Cerebellar cortex (tissue), 1 donor: Measurements from ENCODE around the gene MAP3K6.

Experiments used
- DNase-seq: peaks from one replicate; pipeline ENCODE4 v3.0.0-alpha.2; 2015; ENCODE audit warnings: low spot score

MAP3K6 gene

DNA sequence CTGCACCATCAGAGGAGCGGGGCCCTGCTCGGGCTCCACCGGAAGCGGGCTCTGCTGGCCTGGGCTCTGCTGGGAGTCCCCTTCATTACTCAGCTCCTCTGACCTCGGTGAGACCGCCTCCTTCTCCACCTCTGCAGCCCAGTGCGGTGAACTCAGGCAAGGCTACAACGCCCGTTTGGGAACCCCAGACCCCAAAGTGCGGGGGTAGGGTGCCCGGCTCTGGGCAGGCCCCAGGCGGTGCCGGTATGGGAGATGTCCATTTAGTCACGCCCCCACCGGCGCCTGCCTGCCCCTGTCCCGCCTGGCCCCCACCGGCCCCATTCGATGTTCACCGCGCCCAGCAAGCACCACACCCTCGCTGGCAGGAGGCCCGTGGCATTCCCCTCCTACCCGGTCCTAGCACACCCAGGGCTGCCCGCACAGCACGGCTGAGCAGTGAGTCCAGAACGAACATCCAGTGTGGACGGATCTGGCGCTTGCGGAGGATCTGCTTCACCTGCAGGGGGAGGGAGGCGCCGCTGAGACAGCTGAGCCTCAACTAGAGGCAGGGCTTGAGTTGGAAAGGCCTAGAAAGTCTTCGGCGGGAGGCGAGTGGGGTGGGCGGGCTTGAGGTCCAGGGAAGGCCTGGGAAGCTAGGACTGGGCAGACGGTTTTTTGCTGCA, 10.0 kb downstream of the MAP3K6 start:
- DNase-seq = no peak

DNA sequence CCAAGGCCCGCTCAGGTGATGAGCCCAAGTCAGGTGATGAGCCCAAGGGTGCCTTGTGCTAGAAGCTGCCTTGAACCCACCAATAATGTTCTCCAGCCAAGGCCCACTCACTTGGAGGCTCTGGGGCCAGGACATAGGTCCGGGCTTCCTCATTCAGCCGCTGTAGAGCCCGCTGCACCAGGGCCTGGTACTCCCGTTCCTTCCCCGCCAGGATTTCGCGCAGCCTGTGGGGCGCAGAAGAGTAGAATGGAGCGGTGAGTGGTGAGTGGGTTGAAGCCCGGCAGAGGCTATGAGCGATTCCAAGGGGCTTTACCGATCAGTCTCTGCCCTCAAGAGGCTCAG, 10.5 kb downstream of the MAP3K6 start:
- DNase-seq = no peak

DNA sequence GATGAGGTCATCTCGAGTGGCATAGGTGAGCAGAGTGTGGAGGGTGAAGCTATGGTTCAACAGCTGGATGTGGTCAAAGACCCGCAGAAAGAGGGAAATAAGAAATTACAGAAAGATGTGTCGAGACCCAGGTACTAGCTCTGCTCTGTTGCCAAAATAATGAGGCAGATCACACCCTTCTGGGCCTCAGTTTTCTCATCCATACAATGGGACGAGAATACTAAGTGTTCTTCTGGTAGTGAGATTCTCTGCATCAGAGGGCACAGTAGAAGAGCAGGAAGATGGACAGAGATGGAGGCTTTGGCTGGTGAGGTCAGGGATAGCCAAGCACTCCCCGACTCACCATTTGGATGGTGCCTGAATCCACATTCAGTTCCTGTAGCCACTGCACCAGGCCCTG, 11.1 kb downstream of the MAP3K6 start:
- no peak for DNase-seq

DNA sequence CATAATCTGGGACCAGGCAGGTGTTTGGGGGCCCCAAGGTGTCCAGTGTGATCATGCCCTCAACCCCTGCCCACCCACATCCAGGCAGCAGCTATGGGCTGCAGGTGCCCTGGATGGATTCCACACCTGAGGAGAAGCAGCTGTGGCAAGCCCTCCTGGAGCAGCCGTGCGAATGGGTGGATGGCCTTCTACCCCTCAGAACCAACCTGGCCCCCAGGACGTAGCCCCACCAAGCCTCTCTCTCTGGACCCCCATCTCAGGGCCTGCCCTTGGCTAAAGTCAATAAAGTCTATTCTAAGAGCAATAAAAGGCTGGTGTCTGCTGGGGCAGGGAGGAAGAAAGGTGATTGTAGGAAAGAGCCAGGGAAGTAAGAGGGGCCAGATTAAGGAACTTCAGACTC, 13.1 kb downstream of the MAP3K6 start:
- DNase-seq = no peak

DNA sequence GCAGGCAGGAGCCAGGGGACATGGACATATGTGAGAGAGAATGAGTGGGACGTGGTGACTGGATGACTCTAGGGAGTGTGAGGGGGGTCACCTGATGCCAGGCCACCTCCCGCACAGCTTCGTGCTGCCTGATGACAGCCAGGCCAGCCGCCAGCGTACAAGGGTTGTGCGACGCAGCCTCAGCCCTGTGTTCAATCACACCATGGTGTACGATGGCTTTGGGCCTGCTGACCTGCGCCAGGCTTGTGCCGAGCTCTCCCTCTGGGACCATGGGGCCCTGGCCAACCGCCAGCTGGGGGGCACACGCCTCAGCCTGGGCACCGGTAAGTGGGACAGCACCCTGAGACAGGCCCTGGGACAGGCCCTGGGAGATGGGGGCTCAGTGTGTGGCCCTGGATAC, 13.6 kb downstream of the MAP3K6 start:
- DNase-seq = no peak

DNA sequence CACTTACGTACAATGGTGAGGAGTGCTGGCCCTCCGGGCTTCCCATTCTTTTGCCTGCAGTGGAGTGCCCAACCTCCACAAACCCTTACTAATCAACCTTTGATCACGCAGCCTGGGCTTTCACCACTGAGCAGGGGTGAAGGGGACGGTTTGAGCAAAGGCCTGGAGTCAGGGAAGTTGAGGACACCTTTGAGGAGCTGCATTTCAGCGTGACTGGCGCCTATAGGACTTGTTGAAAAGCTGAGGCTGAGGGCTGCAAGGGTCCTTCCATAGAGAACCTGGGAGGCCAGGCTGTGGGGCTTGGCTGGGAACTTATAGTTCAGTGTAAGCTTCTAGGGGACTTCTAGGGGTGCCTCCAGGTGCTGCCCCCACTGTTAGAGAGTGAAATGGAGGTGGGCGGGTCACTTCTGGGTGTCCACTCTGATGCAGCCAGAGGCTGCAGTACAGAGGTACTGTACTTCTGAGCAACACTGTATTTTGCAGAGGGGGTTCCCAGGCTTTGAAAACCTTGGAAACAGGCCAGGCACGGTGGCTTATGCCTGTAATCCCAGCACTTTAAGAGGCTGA, 15.1 kb downstream of the MAP3K6 start:
- DNase-seq = no peak

DNA sequence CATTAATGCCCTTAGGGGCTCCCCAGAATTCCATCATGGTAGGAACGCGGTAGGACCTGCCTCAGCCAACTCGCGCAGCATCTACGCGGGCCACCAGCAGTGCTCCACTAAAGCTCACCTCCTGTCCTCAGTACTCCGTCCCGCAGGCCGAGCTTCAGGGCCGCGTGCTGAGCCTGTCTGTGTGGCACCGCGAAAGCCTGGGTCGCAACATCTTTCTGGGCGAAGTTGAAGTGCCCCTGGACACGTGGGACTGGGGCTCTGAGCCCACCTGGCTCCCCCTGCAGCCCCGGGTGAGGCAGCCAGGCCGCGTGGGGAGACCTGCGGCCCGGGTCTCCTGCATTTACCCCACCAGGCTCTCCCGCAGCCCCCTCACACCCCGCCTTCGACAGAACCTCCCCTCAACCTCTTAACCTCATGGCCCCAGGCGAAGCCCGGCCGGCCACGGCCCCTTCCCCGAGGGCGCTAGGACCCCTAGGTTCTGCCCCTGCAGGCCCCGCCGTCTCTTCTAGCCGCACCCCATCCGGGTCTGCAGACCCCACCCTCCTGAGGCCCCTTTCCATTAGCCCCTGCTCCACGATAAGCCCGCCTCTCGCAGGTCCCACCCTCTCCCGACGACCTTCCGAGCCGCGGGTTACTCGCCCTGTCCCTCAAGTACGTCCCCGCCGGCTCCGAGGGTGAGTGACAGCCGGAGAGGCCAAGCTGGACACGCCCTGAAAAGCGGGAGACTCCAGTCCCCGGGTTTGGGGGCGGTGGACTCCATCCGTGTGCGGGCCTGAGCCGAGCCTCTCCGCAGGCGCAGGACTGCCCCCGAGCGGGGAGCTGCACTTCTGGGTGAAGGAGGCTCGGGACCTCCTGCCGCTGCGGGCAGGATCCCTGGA, 15.9 kb downstream of the MAP3K6 start:
- peak; percentile 85 for DNase-seq

DNA sequence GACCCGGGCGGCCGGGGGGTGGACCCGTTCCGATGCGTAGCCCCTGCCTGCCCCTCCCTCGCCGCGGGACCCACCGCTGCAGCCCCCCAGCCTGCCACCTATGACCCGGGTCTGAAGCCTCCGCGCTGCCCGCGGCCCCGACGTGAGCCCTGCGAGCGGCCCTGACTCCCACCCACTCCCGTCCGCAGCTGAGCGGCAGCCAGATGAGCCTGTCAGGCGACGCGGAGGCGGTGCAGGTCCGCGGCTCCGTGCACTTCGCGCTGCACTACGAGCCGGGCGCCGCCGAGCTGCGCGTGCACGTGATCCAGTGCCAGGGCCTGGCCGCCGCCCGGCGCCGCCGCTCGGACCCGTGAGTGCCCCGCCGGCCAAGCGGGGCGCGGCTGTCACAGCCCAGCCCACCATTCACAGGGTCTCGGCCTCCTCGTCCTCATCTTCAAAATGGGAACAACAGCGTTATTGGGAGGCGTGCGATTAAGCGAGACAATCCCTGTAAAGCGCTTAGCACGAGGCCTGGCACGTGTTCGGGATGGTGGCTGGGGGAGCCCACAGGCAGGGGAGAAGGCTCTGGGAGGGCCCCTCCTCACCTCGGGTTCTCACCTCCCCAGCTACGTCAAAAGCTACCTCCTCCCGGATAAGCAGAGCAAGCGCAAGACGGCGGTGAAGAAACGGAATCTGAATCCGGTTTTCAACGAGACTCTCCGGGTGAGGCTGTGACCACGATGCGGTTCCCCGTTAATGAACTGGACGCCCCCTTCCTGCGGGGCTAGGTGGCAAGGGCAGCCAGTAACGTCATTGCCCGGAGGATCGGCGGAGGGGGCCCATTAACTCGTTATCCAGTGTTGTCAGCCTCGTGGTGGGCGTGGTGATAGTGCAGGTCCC, 16.7 kb downstream of the MAP3K6 start:
- DNase-seq = peak; percentile 68

DNA sequence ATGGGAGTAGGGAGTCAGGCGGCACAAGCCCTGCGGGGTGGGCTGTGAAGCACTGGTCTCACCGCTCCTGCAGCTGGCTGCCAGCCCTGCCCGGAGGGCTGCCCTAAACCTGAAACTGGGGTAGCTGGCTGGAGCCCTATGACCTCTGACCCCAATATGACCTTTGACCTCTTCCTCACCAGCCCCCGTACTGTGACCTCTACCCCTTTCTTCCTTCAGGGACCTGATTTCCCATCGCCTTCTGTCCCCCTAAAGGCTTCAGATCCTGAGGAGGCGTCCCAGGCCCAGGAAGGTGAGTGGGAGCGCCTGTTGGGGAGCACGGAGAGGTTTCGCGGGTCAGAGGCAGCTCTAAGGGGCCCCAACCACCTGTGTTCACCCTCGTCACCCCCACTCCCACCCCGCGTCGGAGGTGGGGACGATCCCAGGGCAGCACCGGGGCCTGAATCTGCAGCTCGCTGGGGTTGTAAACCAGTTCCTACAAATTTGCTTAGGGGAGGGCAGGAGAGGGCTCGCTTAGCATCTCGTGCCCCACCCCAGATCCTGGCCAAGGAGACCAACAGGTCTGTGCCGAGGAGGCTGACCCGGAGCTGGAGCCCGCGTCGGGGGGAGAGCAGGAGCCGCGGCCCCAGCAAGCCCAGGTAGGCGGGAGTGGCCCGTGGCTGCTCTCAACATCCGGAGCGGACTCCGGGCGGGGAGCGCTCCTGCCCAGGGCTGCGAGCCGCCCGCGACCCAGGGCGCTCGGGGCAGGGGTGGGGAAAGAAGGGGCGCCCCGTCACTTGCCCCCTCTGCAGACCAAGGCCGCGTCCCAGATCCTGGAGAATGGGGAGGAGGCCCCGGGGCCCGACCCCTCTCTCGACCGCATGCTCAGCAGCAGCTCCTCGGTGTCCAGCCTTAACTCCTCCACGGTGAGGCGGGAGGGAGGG, 17.6 kb downstream of the MAP3K6 start:
- peak; percentile 78 for DNase-seq

DNA sequence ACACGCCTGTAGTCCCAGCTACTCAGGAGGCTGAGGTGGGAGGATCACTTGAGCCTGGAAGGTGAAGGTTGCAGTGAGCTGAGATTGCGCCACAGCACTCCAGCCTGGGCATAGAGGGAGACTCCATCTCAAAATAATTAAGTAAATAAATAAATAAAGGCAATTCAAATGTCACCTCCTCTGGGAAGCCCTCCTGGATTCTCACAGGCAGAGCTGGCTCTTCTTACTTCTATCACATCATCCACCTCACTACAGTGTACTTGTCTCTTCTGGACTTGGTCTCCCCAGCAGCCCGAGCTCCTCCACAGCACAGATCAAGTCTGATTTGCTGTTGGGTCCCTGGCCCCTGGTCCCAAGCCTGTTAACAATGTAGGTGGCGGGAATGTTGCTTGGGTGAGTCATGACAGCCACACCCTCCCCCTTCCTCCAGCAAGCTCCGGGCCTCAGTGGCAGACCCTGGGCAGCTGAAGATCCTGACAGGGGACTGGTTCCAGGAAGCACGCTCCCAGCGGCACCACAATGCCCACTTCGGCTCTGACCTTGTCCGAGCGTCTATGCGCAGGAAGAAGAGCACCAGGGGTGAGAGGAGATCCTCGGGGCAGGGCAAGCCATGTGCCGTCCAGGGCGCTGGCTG, 19.7 kb downstream of the MAP3K6 start:
- DNase-seq = no peak

DNA sequence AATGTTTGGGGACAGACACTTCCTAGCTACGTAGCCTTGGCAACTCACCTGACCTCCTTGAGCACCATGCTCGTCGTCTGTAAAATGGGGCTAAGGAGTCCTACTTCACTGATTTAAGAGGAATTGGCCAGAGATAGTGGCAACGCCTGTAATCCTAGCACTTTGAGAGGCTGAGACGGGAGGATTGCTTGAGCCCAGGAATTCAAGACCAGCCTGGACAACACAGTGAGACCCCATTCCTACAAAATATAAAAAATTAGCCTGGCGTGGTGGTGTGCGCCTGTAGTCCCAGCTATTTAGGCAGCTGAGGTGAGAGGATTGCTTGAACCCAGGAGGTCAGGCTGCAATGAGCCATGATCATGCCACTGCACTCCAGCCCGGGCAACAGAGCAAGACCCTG, 20.4 kb downstream of the MAP3K6 start:
- no peak for DNase-seq

DNA sequence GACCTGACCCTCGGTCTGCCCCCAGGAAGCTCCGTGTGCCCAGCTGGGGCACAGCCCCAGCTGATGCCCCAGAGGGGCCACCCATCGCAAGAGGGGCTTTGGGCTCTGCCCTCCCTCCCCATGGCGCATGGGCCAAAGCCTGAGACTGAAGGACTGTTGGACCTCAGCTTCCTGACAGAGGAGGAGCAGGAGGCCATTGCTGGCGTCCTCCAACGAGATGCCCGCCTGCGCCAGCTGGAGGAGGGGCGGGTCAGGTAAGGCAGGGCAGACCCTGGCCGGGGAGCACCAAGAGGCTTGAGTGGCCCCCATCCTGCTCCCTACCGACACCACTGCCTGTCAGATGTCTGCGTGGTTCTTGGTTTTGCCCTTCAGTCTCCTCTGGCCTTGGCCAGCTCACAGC, 21.5 kb downstream of the MAP3K6 start:
- DNase-seq = no peak

DNA sequence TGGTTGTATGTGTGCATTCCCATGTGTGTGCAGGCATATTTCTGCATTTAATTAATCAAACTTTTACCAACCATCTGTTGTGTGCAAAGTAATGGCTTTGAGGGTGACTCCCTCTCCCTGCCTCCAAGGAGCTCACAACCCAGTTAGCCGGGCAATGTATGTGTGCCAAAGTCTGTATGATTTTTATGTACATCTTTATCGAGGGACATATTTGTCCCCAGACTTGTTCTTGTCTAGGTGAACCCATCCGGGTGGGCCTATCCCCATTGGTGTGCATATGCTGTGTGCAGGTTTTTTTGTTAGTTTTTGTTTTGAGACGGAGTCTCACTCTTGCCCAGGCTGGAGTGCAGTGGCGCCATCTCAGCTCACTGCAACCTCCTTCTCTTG, 23.1 kb downstream of the MAP3K6 start:
- DNase-seq = peak; percentile 39

DNA sequence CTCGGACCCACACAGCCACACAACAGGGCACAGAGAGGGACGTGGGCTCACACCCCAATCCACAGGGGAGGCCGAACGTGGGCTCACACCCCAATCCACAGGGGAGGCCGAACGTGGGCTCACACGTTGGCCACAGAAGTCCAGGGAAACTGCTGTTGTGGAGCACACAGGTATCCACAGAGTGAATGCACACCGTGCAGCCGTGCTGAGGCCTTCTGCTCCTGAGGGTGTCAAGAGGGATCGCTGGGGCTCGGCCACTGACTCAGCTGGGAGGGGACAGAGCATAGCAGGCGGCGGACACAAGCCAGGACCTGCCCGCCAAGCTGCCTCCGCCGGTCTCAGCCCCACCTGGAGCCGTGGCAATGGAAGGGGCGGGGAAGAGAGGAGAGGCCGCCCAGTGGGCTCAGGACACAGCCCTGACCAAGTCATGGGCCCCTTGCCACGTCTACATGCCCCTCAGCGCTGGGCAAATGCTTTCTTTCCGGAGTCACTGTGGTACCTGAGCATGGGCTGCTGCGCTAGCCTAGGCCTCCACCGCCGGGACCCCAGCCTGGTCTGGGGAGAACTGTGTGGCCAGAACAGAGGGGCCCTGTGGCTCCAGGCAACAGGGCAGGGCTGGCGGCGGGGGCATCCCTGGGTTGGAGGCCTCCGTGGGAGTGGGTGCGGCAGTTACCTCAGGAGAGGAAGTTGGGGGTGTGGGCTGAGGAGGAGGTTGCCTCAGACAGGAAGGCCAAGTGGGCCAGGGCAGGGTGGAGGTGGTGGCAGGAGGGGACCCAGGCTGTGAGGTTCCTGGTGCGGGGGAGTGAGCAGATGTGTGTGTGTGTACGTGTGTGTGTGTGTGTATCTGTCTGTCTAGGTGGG, 23.8 kb downstream of the MAP3K6 start:
- DNase-seq = peak; percentile 75

DNA sequence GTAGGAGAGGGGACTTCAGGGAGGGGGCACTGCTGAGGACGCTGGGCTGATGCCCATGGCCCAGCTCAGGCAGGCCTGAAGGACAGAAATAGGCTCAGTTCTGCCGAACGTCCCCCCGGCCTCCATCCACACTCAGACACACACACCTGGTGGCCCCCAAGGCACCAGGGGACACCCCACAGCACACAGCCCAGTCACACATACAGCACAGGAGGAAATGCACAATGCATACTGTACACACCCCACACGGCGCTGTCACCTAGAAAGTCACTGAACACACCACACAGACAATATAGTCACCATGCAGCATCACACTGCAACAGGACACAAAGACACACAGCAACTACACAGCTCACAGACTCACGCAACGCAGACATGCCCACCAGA, 24.4 kb downstream of the MAP3K6 start:
- DNase-seq = peak; percentile 44

DNA sequence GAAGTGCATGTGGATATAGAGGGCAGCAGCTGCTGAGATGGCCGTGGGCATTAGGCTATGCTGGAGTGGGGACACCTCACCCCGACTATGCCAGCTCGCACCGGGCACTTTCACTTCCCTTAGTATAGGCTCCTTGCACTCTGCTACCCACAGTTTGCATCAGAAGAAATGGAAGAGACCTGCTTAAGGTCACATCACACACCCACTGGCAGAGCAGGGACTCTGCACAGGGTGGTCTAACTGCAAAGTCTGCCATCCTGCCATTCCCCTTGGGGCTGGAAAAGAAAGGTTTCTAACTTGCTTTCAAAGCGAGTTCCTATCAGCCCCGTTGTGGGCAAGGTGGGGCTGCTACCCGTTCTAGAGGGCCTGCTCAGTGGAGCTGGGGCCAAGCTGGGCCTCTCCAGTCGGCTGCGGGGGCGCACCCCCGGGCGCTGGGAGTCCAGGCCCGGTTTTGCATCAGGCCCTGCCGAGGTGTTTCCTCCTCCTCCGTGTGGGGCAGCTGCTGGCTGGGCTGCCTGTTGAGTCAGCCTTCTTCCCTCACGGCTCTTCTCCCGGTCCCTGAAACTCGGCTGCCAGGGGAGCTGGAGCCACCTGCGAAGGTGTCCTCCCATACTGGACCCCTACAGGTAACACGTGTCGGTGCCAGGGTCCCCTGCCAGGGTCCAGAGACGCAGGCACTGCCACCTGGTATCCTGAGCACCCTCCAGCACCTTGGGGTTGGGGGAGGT, 25.1 kb downstream of the MAP3K6 start, which contains the start of gene SYTL1:
Gene SYTL1 (plus strand): TSS at position 498 of the 728 bp plus-strand sequence. CDS start 3,313 bp downstream, outside the sequence.
- peak; percentile 81 for DNase-seq

DNA sequence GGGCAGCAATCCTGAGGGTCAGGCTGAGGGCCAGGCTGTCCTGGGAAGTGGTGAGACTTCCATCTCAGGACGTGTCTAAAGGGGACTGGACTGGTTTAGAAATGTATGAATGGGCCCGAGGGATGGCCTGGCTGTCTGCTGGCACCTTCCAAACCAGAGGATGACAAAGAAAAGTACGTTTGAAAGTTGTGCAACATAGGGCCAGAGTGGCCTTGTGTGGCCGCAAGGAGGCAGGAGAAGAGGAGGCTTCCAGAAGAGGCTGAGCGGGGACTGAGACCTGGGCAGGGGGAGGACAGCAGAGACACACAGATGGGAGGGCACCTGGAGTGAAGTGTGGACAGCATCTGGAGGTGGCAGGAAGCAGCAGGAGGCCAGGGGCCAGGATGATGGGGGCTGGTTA, 27.5 kb downstream of the MAP3K6 start:
- no peak for DNase-seq

DNA sequence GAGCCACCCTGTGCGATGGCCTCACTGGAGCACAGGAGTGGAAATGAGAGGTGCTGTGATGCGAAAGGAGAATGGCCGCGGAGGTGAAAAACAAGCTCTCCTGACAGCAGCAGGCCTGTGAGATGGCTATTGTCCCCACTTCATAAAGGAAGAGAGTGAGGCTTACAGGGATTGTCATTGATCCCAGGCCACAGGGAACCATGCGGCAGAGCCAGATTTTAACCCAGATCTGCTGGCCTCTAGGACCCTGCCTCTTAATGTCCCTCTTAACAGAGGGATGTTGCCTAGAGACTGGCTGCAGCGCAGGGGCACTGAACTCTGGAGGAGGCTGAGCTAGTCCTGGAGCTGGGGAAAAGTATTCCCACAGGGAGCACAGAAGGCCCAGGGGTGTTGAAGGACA, 28.0 kb downstream of the MAP3K6 start:
- DNase-seq = no peak

DNA sequence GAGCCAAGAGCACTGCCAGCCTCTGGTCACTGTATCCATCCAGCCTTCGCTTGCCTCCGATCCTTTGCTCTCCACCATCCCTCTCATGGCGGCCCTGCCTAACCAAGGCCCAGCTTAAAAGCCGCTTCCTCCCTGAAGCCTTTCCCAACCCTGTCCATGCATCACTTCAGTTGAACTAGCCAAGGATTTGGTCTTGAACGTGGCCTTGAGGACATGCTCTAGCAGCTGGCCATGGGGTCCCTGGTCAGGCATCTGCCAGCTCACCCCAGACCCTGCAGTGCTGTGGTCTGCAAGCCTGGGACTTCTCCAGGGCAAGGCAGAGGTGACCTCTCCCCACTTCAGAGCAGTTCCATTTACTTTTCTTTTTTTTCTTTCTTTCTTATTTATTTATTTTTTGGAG, 30.0 kb downstream of the MAP3K6 start:
- DNase-seq = no peak
